HG02938 (cell line): Measurements from ENCODE around the gene FBLN1.
"Not testable (repeated sequence)": the region's sequence is repeated elsewhere in the genome, so short reads cannot be mapped to it uniquely, and the experiment has no call there.

ENCODE experiments used
- ATAC-seq: cut with Tn5 transposase; IDR thresholded peaks from one replicate; pipeline ENCODE4 v1.9.1; 2021; ENCODE audit warnings: mild to moderate bottlenecking, moderate library complexity; ENCODE audit not compliant: unreplicated experiment

FBLN1 gene, protein sequence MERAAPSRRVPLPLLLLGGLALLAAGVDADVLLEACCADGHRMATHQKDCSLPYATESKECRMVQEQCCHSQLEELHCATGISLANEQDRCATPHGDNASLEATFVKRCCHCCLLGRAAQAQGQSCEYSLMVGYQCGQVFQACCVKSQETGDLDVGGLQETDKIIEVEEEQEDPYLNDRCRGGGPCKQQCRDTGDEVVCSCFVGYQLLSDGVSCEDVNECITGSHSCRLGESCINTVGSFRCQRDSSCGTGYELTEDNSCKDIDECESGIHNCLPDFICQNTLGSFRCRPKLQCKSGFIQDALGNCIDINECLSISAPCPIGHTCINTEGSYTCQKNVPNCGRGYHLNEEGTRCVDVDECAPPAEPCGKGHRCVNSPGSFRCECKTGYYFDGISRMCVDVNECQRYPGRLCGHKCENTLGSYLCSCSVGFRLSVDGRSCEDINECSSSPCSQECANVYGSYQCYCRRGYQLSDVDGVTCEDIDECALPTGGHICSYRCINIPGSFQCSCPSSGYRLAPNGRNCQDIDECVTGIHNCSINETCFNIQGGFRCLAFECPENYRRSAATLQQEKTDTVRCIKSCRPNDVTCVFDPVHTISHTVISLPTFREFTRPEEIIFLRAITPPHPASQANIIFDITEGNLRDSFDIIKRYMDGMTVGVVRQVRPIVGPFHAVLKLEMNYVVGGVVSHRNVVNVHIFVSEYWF

DNA sequence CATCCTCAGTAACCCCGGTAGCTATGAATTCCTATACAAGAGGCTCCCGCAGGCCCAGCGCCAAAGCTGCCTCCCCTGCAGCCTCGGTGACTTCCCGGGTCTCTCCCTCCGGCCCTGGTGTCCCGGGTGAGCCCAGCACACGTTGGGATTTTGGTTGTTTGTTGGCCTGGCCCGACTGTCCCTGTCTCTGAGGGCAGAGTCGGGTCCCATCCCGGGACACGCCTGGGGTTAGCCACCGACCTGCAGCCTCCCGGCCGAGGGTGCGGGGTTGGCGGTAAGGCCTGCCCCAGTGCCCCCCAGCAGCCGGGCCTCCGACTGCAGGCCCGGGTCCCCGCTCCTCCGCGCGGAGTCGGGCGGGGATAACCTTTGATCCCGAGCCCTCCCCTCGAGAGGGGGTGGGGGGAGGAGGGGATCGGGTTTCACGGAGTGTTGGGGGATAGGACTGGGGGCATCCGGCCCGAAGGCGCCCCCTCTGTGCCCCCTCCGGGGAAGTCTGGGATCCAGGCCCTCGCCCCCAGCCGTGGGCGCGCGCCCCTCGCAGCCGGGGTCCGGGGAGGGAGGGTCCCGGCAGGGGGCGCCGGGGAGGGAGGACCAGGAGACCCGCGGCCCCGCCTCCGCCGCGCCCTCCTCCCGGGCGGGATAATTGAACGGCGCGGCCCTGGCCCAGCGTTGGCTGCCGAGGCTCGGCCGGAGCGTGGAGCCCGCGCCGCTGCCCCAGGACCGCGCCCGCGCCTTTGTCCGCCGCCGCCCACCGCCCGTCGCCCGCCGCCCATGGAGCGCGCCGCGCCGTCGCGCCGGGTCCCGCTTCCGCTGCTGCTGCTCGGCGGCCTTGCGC is at the start of gene FBLN1:
Gene FBLN1, plus strand, starts transcription at position 669 of the 835 bp plus-strand sequence. Its CDS starts 103 bp downstream, at position 772.
- ATAC-seq: no peak

DNA sequence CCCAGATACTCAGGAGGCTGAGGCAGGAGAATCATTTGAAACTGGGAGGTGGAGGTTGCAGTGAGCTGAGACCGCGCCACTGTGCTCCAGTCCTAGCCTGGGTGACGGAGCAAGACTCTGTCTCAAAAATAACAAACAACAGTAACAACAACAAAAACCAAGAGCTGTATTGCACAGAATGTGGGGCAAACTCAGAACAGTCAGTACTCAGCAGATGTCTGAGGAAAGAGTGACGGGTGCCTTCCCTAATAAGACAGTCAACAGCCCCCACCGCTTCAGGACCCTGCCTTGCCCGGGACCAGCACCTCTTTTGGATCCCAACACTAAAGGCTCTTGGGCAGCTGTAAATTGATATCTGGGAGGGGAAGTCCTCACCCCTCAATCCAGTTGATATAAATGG is 48.9 kb upstream of the FBLN1 start:
- no peak for ATAC-seq

DNA sequence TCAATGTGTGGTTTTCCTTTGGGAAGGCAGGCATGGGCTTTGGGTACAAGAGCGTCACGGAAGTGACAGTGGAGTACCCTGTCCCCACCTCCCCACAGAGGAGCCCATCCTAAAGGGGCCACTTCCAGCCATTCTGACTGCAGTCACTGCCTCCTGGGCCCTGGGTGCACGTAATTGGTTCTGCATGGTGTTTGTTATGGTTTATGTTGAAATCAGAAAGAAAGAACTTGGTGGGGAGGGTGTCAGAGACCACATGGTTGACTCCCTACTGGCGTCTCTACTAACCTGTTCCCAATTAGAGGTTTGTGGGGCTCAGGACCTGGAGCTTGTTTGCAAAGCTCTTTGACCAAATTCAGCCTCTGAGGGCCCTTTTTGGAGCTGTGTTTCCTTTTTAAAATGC is 48.4 kb upstream of the FBLN1 start:
- ATAC-seq: no peak

DNA sequence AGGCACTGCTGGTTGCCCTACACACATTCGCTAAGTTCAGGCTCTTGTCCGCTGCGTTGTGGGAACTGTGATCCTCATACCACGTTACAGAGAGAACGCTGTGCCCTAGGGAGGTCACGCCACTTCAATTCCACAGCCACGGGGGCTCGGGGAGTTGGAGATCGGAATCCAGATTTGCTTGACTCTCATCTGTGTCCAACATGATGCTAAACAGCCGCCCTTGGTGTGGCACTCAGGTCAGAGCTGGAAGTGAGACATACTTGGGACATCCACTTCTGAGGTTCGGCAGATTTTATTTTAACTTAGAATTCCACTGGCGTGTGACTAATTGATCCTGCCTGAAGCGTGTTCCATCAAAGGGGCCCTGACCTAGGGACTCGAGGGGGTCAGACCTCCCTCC is 47.5 kb upstream of the FBLN1 start:
- no peak for ATAC-seq

DNA sequence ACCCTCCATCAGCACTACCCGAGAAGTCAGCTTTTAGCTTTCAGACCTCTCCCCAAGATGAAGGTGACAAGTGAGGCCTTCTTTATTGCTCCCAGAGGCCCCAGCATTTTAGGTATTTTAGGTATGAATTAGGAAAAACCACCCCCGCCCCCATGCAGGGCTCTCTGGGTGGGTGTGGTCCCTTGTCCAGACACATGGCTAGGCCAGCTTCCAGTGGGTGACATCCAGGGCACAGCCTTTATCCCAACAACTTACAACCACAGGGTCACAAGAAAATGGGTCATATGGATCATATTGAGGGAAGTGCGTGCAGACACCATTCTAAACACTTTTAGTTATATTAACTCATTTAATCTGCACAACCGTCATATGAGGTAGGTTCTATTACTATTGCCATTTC is 47.1 kb upstream of the FBLN1 start:
- no peak for ATAC-seq

DNA sequence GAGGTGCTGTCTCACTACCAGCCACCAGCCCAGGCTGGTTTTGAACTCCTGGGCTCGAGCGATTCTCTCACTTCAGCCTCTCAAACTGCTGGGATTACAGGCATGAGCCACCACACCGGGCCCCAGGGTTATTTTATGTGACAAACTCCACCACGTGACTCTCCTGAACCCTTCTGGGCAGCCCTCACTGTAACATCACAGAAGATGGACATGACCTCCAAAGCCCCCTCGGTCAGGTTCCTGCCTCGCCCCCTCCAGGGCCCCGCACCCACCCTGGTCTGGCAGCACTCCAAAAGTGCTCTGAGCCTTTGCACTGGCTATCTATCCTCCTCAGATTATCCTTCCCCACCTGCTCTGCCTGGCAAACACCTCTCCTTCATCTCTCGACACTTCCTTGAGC is 45.9 kb upstream of the FBLN1 start:
- ATAC-seq: no peak

DNA sequence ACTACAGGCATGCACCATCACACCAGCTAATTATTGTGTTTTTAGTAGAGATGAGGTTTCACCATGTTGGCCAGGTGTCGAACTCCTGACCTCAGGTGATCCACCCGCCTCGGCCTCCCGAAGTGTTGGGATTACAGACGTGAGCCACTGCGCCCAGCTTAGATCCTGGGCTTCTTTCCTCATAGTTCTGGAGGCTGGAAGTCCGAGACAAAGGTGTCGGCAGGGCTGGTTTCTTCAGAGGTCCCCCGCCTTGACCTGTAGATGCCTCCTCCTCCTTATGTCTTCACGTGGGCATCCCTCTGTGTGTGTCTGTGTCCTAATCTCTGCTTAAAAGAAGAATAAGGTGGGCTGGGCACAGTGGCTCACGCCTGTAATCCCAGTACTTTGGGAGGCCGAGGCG is 44.2 kb upstream of the FBLN1 start:
- ATAC-seq: no peak

DNA sequence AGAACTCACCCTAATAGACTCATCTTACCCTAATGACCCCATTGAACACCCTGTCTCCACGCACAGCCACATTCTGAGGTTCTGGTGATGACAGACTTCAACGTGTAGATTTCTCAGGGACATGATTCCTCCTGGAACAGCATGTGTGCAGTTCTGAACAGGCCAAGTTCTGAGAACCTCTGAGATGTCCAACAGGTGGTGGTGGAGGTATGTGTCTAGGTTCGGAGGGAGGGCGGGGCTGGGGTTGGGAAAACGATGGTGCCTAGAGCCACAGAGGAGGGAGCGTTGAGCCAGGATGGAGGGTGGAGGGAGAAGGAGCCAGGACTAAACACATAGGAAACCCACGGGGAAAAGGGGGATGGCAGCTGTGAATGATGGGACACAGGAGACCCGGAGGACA is 43.4 kb upstream of the FBLN1 start:
- ATAC-seq: no peak

DNA sequence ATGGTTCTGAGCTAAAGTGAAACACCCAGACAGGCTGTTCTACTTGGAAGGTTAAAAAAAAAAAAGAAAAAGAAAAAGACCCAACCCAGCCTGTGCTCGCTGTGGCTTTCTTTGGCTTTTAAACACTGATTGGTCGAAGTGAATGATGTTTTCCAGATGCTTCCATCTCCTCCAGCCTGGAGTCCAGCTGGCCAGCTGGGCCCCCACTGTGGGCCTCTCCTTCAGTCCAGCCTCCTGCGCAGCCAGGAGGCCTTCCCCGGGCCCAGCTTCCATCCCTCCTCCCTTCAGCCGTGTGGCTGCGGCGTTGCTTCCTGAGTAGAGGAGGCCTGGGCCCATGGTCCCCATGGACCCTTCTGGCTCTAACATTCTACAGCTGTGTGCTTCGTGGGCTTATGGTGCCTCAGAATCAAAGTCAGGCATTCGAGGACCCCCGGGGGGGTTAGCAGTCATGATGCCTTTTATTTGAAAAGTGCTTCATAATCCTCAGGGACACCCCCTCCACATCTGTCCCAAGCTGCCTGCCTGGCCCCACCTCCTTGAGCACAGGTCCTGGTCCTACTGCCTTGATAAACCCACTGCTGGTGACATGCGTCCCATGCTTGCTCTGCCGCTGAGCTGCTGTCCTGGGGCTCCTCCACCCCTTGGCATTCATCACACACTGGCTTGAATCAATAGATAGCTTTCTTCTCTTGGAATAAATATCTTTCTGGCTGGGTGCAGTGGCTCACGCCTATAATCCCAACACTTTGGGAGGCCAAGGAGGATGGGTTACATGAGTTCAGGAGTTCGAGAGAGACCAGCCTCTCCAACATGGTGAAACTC is 42.2 kb upstream of the FBLN1 start:
- no peak for ATAC-seq

DNA sequence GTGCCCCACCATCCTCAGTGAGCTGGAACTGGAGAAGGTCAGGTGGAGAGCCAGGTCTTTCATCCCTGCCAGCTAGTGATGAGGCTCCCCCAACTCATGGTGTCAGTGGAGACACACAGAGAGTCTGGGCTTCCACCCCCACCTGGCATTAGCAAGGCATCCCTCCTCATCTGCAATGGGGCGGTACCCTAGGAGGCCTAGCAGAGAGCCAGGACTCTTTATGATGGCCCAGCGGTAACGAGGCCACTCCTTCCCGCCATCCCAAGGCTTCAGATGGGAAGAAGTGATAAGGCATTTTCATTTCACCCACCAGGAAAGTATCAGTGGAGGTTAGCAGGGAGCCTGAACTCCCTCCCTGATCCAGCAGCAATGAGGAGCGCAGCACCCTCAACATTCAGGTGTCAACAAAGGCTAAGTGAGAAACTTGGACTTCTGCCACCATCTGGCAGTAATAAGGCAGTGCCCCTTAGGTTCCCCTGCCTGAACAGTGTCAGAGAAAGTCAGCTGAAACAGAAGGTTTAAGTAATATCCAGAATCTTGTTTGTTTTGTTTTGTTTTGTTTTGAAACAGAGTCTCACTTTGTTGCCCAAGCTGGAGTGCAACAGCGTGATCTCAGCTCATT is 40.5 kb upstream of the FBLN1 start:
- no peak for ATAC-seq

DNA sequence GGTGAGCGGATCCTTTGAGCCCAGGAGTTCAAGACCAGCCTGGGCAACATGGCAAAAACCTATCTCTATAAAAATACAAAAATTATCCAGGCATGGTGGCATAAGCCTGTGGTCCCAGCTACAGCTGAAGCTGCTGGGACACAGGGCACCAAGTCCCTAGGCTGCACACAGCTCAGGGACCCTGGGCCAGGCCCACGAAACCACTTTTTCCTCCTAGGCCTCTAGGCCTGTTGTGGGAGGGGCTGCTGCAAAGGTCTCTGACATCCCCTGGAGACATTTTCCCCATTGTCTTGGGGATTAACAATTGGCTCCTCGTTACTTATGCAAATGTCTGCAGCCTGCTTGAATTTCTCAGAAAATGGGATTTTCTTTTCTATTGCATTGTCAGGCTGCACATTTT is 39.0 kb upstream of the FBLN1 start:
- not testable (repeated sequence) for ATAC-seq

DNA sequence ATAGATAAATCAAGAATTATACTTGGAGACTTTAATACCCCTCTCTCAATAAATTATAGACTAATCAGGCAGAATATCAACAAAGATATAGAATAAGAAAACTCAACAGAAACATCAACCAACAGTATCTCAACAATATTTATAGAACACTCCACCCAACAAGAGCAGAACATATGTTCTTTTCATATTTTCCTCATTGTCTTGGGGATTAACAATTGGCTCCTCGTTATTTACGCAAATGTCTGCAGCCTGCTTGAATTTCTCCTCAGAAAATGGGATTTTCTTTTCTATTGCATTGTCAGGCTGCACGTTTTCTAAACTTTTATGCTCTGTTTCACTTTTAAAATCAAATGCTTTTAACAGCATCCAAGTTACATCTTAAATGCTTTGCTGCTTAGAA is 37.0 kb upstream of the FBLN1 start:
- no peak for ATAC-seq

DNA sequence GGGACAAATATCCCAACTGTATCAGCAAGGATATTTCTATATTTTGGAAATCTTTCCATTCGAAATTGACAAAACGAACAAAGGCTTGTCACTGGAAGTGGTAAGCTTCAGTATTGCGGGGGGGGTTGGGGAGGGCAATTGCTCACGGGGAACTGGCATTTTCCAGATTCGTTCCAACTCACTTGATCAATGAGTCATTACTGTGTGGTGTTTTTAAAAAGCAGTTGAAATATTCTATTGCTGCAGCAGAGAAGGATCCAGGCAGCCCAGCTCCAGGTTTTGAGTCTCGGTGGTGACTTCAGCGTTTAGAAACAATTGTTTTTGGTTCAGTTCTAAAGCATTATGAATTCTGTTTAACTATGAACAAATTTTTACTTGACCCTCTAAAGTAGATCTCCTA is 33.8 kb upstream of the FBLN1 start:
- ATAC-seq: no peak

DNA sequence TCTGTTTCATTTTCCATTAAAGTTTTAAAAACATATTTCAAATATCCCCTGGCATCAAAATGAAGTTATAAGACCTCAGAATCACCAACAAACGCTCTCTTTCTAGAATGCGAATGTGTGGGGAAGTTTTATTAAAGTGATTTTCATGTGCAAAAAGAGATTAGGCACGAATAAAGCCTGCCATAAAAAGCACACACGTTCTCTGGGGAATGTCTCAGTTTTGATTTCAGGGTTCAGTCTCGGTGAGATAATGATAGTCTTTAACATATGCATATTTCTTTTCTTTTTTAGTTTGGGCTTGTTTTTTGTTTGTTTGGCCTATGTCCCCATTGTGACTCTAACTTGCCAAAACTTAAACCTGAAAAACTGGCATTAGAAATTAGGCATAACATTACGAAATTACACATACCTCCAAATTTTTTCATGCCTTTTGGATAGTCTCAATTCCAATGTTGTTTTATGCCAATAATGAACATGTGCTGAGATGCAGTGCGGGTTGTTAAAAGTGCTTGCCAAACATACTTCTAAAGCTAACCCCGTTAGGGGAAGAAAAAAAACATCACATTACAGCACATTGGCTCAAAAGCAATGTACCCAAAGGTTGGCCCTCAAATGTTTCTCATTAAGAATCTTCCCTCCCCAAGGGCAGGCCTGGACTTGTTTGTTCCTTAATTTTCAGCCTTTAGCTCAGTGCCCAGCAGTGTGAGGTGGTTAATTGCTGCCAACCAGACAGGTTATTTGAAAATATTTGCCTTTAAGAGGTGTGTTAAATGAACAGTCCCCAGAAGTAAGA is 33.2 kb upstream of the FBLN1 start:
- ATAC-seq: no peak

DNA sequence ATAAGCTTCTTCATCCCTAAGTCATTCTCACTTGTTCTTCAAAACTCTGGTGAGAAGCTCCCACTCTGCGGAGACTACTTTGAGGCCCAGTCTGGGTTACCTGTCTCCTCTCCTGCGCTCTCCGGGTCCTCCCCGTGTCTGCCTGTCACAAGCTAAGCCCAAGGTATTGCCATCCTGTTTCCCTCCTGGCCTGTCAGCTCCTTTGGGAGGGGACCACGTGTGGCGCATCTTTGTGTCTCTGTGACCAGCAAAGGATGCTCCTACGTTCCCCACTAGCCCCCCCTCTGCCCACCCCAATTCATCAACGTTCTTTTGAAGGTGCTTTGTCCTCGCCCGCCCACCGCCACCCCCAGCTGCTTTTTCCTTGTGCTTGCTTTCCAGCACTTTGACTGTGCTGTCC is 31.8 kb upstream of the FBLN1 start:
- ATAC-seq: no peak

DNA sequence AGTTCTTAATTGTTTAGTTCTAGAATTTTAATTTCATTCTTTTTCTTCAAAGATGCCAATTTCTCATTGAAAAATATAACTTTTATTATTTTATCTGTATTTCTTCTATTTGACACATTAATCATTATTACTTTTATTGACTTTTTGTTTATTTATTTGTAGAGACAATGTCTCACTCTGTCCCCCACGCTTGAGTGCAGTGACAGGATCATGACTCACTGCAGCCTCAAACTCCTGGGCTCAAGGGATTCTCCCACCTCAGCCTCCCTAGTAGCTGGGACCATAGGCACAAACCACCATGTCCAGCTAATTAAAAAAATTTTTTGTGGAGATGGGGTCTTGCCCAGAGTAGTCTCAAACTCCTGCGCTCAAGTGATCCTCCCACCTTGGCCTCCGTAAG is 30.3 kb upstream of the FBLN1 start:
- no peak for ATAC-seq

DNA sequence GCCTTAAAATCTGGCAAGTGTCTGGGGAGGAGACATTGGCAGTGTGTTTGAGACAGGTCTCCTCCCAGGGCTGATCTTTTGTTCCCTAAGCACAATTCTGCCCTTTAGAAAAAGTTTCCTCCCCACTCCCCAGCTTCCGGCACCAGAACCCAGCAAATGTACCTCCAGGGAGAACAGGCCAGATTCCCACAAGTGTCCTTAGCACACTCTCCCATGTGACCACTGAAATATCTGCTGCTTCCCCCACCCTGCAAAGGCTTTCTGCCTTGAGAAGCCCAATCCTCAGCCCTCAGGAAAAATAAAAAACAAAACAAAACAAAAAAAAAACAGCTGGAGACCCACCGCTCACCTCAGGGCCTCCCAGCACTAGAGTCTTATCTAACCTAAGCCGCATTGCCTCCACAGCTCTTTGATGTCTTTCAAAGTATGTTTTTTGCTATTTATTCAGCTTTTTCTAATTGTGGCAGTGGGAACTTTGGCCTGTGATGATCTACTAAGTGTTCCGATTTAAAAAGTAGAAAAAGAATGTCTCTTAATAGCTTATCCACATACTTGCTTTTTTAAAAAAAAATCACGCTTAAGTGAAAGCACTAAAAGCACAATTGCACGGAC is 29.0 kb upstream of the FBLN1 start:
- no peak for ATAC-seq

DNA sequence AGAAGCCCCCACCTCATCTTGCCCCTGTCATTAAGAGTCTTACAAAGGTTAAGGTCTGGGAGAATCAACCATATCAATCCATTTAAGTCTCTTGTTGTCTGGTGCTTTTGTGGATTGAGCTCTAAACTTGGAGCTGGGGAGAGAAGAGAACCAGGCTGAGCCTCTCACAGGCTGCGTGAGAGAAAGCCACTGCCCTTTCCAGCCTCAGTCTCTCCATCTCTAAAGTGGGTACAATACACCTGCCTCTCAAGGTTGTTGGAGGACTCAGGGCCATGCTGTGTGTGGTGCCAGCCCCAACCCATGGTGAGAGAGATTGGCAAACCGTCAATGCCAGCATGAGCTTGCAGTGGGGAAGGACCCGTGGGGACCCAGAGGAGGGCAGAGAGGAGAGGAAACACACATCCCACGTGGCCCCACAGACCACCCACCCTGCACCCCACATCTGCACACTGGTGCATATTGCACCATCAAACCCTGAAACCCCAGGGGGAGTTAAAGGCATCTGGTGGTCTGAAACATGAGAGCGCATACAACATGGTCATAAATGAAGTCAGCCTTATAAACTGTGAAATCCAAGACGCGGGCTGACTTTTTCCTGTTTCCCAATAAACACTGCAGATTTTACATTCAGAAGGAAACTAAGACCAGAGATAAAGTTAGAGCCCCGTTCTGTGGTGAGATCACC is 27.5 kb upstream of the FBLN1 start:
- ATAC-seq: no peak
